KMS-11 (cell line): ENCODE results near the gene POU3F1.

Source experiments
- H2AFZ ChIP-seq: fragments of 200-600 bp; sonication (generic); 2 replicates; pipeline ENCODE4 v1.6.1; 2016; ENCODE audit warnings: antibody characterized with exemption, mixed run types, low read depth
- H3K27ac ChIP-seq: fragments of 200-600 bp; sonication (generic); 2 replicates; pipeline ENCODE4 v1.6.1; 2016; ENCODE audit warnings: mild to moderate bottlenecking, mixed run types
- H3K27me3 ChIP-seq: fragments of 200-600 bp; sonication (generic); 2 replicates; pipeline ENCODE4 v1.6.1; 2017; ENCODE audit warnings: mild to moderate bottlenecking, low read depth, mixed run types, moderate library complexity; ENCODE audit not compliant: insufficient read depth
- H3K36me3 ChIP-seq: fragments of 200-600 bp; sonication (generic); 2 replicates; pipeline ENCODE4 v1.6.1; 2017; ENCODE audit warnings: mild to moderate bottlenecking, mixed run types; ENCODE audit not compliant: insufficient read depth
- H3K4me1 ChIP-seq: fragments of 200-600 bp; sonication (generic); 2 replicates; pipeline ENCODE4 v1.6.1; 2016; ENCODE audit warnings: mild to moderate bottlenecking, low read depth, mixed run types; ENCODE audit not compliant: poor library complexity, severe bottlenecking
- H3K4me2 ChIP-seq: fragments of 200-600 bp; sonication (generic); 2 replicates; pipeline ENCODE4 v1.7.0; 2016; ENCODE audit warnings: mild to moderate bottlenecking, mixed run types
- H3K4me3 ChIP-seq: fragments of 200-600 bp; sonication (generic); IDR thresholded peaks from 2 replicates; pipeline ENCODE4 v1.6.1; 2017; ENCODE audit warnings: low read depth, low read length, mixed read lengths; ENCODE audit not compliant: insufficient read depth
- H3K79me2 ChIP-seq: fragments of 200-600 bp; sonication (generic); 2 replicates; pipeline ENCODE4 v1.6.1; 2016; ENCODE audit warnings: low read depth, mixed run types; ENCODE audit not compliant: insufficient read depth
- H3K9ac ChIP-seq: fragments of 200-600 bp; sonication (generic); 2 replicates; pipeline ENCODE4 v1.6.1; 2016; ENCODE audit warnings: mild to moderate bottlenecking, mixed run types
- H4K20me1 ChIP-seq: fragments of 200-600 bp; sonication (generic); 2 replicates; pipeline ENCODE4 v1.6.1; 2016; ENCODE audit warnings: mild to moderate bottlenecking, mixed run types; ENCODE audit not compliant: insufficient read depth
- TF ChIP-seq, protein P1 (sequence below): fragments of 200-600 bp; sonication (generic); conservative IDR thresholded peaks from 2 replicates; pipeline ENCODE4 v1.6.1; 2017; ENCODE audit warnings: low read depth, mild to moderate bottlenecking, antibody characterized with exemption, low read length, moderate library complexity, mixed read lengths

Gene POU3F1

DNA sequence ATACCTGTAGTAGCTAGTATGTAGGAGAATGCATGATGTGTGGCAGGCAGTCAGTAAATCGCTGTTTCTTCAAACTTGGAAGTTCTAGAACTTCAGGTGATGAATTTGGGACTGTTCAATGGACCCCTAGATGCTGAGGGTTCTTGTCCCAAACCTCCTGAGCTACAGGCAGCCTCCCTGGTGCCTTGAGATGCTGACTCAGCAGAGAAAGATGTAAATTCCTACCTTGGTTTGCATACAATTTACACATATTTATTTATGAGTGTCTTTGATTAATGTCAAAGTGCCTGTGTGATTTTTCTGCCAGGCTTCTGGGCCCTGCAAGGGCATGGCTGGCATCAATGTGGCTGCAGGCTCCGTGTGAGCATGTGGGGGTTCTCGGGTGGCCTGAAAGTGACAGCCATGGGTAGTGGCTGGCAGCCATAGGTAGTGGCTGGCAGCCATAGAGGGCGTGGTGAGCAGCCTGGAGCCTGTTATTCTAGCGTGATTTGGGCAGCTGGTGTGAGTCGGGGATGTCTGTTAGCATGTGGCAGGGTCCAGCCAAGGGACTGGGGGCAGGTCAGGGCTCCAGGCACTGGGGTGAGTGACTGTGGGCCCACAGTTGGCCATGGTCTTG lies 13.2 kb upstream of the POU3F1 start:
- H3K4me3 ChIP-seq, result no peak overlapping the region
- H3K27me3 ChIP-seq, result no peaks in the 10 kb centered on the region
- H3K9ac ChIP-seq, result no peak overlapping the region
- no peak overlapping the region for H2AFZ ChIP-seq
- H3K27ac ChIP-seq, result no peak overlapping the region
- H3K4me1 ChIP-seq, result peaks cover 5% of the 10 kb centered on the region
- no peaks in the 10 kb centered on the region for H4K20me1 ChIP-seq
- H3K79me2 ChIP-seq, result no peaks in the 10 kb centered on the region
- H3K36me3 ChIP-seq, result no peaks in the 10 kb centered on the region
- TF ChIP-seq, protein P1, sequence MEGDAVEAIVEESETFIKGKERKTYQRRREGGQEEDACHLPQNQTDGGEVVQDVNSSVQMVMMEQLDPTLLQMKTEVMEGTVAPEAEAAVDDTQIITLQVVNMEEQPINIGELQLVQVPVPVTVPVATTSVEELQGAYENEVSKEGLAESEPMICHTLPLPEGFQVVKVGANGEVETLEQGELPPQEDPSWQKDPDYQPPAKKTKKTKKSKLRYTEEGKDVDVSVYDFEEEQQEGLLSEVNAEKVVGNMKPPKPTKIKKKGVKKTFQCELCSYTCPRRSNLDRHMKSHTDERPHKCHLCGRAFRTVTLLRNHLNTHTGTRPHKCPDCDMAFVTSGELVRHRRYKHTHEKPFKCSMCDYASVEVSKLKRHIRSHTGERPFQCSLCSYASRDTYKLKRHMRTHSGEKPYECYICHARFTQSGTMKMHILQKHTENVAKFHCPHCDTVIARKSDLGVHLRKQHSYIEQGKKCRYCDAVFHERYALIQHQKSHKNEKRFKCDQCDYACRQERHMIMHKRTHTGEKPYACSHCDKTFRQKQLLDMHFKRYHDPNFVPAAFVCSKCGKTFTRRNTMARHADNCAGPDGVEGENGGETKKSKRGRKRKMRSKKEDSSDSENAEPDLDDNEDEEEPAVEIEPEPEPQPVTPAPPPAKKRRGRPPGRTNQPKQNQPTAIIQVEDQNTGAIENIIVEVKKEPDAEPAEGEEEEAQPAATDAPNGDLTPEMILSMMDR, result no peak
- no peak overlapping the region for H3K4me2 ChIP-seq

DNA sequence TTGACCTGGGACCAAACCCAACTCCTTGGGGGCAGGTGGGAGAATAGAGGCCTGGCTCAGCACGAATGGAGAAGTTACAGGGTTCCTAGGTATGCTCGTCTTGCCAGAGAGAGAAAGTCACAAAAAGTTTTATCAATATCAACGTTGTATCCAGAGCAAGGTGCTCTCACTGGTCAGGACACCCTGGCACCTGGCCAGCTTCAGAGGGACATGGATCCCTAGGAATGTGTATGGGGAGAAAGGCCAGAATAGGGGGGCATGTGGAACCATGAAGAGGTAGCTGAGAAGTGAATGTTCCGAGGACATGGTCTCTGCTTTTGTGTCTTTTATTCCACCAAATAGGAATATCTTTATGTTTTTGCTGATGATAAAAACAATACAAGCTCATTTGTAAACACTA lies 9.4 kb upstream of the POU3F1 start:
- Histone ChIP-seq H3K27ac (no peak overlapping the region), H4K20me1 (no peaks in the 10 kb centered on the region), H3K9ac (no peak overlapping the region), H3K79me2 (no peaks in the 10 kb centered on the region), H3K4me3 (no peak overlapping the region), H3K27me3 (no peaks in the 10 kb centered on the region), H3K36me3 (no peaks in the 10 kb centered on the region), H3K4me2 (no peak overlapping the region), H2AFZ (no peak overlapping the region), H3K4me1 (no peaks in the 10 kb centered on the region)
- TF ChIP-seq, protein P1, result no peak

DNA sequence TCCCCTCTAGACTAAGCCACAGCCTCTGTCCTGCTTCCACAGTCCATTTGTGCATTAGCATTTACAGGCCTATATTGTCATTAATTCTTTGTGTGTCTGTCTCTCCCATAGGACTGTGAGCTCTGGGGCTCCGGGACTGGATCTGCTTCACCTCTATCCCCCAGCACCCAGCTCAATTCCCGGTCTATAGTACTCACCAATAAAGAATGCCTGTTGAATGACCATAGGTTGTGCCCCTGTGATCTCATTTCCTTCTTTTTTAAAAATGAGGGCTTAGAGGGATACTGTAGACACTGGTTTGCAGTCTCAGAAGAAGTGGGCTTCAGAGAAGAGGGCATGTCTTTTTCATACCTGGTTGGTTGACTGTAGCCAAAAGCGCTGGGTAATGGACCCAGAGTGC lies 8.8 kb upstream of the POU3F1 start:
- no peaks in the 10 kb centered on the region for H3K27me3 ChIP-seq
- TF ChIP-seq, protein P1, result no peak
- H3K4me2 ChIP-seq, result no peak overlapping the region
- H3K4me1 ChIP-seq, result no peaks in the 10 kb centered on the region
- H4K20me1 ChIP-seq, result no peaks in the 10 kb centered on the region
- no peak overlapping the region for H3K9ac ChIP-seq
- no peak overlapping the region for H3K27ac ChIP-seq
- H3K36me3 ChIP-seq, result no peaks in the 10 kb centered on the region
- no peak overlapping the region for H3K4me3 ChIP-seq
- H3K79me2 ChIP-seq, result no peaks in the 10 kb centered on the region
- no peak overlapping the region for H2AFZ ChIP-seq

DNA sequence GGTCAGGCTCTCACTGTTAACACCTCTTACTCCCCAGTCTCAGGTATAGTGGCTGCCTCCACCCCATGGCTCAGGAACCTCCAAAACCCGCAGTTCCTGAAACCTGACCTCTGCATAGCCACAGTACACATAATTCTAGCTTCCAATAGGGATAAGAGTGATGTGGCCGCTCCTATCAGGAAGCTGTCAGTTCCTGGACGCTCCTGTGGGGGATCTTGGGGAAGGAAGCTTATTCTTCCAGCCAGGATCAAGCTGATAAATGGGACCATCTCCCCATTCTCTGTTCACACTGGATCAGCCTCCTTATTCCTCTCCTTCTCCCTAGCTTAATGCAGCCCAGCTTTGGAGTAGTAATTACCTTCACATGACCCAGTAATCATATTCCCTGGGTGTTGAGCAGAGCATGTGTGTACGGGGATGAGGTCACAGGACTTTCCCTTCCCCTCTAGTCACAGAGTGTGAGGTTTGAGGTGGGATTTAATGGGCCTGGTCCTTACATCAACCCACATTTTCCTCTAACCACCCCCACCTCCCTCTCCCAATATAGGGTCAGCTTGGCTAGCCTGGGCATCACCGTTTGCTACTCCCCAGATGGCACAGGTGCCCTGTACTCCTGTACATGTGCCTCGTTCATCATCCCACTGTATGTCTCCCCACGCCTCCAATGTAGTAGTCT lies 7.0 kb upstream of the POU3F1 start:
- H3K36me3 ChIP-seq, result no peaks in the 10 kb centered on the region
- H2AFZ ChIP-seq, result no peak overlapping the region
- TF ChIP-seq, protein P1, result no peak
- no peak overlapping the region for H3K27ac ChIP-seq
- no peaks in the 10 kb centered on the region for H4K20me1 ChIP-seq
- no peaks in the 10 kb centered on the region for H3K79me2 ChIP-seq
- H3K27me3 ChIP-seq, result no peaks in the 10 kb centered on the region
- H3K4me1 ChIP-seq, result no peaks in the 10 kb centered on the region
- no peak overlapping the region for H3K4me3 ChIP-seq
- H3K4me2 ChIP-seq, result no peak overlapping the region
- H3K9ac ChIP-seq, result no peak overlapping the region
